Activated naive CD4-positive, alpha-beta T cell treated with Interleukin-2 at 50 U/mL for 16 hours (primary cell): ENCODE measurements around the gene NT5DC4.

Experiments
- DNase-seq: peaks from one replicate; pipeline ENCODE4 v3.0.0-alpha.2; 2020

Gene NT5DC4

DNA sequence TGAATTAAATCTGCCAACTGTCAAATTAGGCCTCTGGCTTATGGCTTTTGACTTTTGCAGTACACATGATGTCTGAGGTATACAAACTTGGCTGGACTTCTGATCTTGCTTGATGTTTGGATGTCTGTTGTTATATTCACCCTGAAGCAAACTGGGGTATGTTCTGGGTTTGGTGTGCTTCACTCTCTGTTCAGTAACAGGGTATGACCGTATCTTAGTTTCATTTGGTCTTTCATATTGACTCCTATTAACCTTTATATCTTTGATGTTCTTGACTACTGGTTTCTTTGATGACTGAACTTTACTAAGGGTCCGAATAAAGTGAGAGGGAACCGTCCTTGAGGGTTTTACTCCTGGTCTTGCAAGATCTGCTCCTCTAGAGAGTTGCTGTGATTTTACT, 35.4 kb downstream of the NT5DC4 start:
- no peak for DNase-seq

DNA sequence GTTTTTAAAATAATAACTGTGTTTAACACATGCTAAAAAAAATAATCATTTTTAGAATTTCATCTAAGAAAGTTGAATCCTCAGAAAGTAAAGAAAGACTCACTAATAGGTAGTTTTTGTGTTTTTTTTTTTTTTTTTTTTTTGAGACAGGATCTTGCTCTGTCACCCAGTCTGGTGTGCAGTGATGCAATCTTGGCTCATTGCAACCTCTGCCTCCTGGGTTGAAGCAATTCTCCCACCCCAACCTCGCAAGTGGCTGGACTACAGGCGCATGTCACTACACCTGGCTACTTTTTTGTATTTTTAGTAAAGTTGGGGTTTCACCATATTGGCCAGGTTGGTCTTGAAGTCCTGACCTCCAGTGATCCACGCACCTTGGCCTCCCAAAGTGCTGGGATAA, 36.4 kb downstream of the NT5DC4 start:
- no peak for DNase-seq

DNA sequence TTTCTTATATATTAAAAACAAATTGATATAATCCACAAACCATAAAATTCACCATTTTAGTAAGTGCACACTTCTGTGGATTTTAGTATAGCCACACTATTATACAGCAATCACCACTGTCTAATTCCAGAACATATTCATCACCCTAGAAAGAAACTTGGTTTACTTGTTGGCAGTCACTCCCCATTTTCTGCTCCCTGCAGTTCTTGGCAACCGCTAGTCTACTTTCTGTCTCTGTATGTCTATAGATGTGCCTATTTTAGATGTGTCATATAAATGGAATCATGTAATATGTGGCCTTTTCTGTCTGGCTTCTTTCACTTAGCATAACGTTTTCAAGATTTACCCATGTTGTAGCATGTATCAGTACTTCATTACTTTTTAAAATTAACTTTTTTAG, 37.9 kb downstream of the NT5DC4 start:
- no peak for DNase-seq

DNA sequence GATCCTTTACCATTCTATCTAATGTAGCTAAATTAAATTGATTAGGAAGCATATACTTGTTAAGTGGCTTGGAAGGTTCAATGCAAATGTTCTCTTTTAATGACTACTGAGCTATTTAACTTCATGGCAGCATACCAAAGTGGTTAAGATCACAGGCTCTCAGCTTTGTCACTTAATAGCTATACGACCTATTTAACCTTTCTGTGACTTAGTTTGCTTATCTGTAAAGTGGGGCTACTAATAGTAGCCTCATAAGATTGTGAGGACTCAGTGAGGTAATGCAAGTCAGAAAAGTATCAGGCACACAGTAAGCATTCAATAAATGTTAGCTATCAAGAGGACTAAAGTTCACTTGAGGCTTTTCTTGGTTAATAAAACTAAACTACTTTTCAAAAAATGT, 39.3 kb downstream of the NT5DC4 start:
- DNase-seq, result no peak

GRCh38 chr2:112762276-112762675, 41.5 kb downstream of the NT5DC4 start:
- DNase-seq, result no peak

GRCh38 chr2:112764071-112765044, 43.5 kb downstream of the NT5DC4 start, which contains the start of gene CKAP2L:
Gene CKAP2L, minus strand, starts transcription at chr2:112764609. Its CDS starts 11 bp downstream, at chr2:112764598.
- peak; percentile 97 for DNase-seq

DNA sequence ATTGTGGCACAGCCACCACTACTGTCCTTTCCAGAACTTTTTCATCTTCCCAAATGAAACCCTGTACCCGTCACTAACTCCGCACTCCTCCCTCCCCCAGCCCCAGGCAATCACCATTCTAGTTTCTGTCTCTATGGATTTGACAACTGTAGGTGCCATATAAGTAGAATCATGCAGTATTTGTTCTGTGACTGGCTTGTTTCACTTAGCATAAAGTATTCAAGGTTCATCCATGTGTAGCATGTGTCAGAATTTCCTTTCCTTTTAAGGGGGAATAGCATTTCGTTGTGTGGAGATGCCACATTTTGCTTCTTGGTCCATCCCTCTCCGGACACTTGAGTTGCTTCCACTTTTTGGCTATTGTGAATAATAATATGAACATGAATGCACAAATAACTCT, 44.4 kb downstream of the NT5DC4 start:
- no peak for DNase-seq

DNA sequence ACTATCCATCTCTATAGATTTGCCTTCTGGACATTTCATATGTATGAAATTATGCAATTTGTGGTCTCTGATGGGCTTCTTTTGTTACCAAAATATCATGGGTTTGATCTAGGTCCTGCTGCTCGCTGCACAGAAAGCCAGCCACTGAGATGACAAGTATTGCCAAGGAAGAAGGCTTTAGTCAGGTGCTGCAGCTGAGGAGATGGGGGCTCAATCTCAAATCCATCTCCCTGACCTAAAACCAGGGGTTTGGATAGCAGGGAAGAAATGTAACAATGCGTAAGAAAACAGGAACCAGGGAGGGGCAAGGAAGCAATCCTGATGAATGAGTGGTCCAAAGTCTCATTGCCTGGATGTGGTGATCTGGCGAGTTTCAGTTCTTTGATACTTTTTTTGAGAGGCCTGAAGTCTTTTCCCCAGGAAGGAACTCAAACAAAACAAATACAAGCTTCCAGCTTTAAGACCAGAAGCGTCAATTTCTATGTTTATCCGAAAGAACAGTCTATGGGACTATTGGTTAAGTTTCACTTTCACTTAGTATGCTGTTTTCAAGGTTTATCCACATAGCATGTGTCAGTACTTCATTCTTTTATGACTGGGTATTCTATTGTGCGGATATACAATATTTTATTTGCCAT, 47.0 kb downstream of the NT5DC4 start:
- no peak for DNase-seq

DNA sequence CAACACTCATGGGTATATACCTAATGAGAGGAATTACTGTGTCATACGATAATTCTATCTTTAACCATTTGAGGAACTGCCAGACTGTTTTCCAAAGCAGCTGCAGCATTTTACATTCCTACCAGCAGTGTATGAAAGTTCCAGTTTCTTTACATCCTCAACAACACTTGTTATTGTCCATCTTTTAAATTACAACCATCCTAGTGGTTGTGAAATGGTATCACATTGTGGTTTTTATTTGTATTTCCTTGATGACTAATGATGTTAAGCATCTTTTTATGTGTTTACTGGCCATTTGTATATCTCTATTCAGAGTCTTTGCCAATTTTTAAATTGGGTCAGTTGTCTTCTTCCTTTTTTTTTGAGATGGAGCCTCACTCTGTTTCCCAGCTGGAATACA, 47.6 kb downstream of the NT5DC4 start:
- DNase-seq, result no peak

- no peak for DNase-seq
Observed at GRCh38 chr2:112772322-112772721, 51.5 kb downstream of the NT5DC4 start.

- no peak for DNase-seq
Observed at GRCh38 chr2:112772911-112773475, 52.2 kb downstream of the NT5DC4 start.

DNA sequence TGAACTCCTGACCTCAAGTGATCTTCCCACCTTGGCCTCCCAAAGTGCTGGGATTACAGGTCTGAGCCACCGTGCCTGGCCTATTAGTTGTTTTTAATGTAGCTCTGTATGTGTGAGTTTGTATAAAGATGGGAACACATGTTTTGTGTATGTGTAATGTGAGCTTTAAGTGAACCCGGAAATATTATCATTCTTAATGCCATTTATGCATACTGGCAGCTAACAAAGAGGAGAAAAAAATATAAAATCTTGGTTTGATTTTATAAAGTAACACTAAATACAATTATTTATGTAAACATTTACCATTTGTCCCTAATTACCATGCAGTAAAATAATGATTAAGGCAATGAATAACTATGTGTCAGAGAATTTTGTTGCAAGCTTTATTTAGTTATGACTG, 52.7 kb downstream of the NT5DC4 start:
- no peak for DNase-seq

GRCh38 chr2:112774536-112775285, 53.9 kb downstream of the NT5DC4 start:
- no peak for DNase-seq

GRCh38 chr2:112776113-112776512, 55.3 kb downstream of the NT5DC4 start:
- no peak for DNase-seq

DNA sequence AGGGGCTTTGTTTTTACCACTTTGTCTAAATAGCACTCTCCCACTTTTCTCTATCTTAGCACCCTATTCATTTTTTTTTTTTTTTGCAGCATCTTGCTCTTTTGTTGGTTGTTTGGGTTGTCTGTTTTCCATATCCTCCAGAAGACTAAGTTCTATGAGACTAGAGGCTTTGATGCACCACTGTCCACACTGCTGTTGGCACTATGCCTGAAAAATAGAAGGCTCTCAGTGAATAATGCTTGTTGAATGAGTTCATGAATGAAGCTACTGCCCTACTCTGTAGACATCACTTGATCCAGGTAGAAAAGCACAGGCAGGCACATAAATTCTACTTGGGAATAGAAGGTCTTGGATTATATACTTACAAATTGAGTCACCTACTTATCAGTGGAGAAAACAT, 56.2 kb downstream of the NT5DC4 start:
- DNase-seq, result no peak

DNA sequence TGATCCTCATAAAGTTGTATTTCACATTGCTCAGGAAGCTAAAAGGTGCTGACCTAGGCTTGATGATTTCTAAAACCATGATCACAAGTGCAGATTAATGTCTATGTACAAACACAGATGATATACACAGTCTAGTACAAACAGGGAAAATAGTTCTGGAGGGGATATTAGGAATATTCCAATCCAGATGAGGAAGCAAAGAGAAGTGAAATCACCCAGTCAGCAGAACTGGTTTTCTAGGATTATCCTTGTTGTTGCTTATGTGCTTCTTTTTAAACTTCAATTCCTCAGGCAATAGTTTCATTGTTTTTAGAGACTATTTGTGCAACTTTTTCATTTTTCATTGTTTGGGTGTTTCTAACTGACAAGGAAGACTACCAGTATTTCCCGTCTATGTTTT, 58.8 kb downstream of the NT5DC4 start:
- DNase-seq, result no peak

DNA sequence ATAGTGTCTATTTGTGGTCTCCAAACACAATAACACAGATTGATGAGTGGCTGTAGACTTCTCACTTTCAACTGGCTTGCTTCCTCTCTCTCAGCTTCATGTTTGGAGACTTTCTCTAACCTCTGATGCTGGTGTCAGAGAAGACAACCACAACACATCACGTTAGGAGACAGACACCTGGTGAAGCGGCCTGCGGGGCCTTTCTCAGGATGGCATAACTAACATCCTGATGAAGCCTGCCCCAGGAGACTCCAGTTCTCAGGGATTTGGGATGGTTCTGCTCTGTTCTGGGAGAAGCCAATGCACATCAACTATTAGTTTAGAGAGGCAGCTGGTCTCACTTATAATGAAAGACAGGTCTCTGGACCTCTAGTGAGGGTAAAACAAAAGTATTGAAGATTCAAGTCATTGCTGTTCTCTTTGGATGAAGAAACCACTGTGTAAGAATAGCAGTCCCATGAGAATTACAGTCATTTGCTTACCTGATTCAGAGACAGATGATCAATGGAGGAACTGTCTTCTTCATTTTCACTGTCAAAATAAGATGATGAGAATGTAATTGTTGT, 61.5 kb downstream of the NT5DC4 start:
- no peak for DNase-seq

GRCh38 chr2:112783187-112783714, 62.4 kb downstream of the NT5DC4 start:
- DNase-seq, result no peak

DNA sequence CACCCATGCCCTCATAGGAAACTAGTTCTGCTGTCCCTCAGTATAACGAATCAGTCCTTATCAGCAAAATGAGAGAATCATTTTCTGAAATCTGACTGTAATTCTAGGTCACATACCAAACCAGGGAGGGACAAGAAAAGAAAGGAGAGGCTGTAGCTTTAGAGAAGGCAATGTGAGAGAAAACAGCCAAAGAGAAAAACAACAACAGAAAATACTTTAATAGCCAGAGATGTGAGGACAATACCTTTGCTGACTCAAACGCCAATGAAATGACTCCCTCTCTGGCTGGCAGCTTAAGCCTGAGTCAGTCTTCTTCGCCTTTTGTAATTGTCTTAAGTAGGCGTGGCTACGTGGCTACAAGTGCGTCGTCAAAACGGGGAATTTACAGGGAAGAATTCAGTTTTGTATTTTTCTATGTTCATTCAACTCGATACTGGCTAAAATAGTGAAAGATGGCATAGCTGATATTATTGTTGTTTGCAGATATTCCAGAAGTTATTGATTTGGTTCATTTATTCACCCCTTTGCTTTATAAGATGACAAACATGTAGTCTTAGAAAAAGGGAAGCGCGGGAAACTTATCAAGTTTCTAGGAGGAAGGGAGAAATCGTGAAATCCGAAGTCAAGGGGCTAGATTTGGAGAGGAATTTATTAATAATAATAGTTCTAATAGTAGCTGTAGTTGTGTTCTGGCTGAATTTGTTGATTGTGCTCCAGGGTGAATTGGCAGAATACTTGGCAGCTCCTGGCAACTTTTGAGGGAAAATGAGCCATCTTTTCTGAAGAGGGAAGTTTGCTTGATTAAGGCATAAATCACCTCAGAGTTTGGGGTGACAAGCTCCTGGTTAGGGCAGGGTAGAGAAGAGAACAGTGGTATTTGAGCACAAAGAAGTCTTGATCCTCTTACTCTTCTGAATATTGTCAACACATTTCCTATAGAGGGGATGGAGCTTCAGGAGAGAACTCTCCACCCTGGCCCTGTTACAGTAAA, 63.7 kb downstream of the NT5DC4 start, which contains the start of gene IL1A:
Gene IL1A, minus strand, starts transcription at position 295 of the 991 bp plus-strand sequence. CDS start 723 bp downstream, outside the sequence.
- DNase-seq, result no peak

- DNase-seq, result no peak
Observed at GRCh38 chr2:112787294-112787693, 66.5 kb downstream of the NT5DC4 start.
